GM19043 (cell line): Measurements from ENCODE around the gene CDHR2.

ENCODE experiments used
- ATAC-seq: cut with Tn5 transposase; IDR thresholded peaks from one replicate; pipeline ENCODE4 v1.9.1; 2021; ENCODE audit warnings: low read depth; ENCODE audit not compliant: unreplicated experiment

Gene CDHR2

GRCh38 chr5:176548967-176549444 is at the start of gene CDHR2:
CDHR2 (plus strand) TSS chr5:176549342; CDS start chr5:176565353, 16,011 bp downstream.
- no peak for ATAC-seq

- ATAC-seq: no peak
These were observed 48.6 kb upstream of the CDHR2 start for GRCh38 chr5:176500511-176500910.

GRCh38 chr5:176501333-176501732 is 47.8 kb upstream of the CDHR2 start:
- ATAC-seq: no peak

GRCh38 chr5:176503496-176503895 is 45.6 kb upstream of the CDHR2 start:
- ATAC-seq: no peak

GRCh38 chr5:176507911-176508310 is 41.2 kb upstream of the CDHR2 start:
- no peak for ATAC-seq

GRCh38 chr5:176508603-176509002 is 40.5 kb upstream of the CDHR2 start:
- ATAC-seq: no peak

GRCh38 chr5:176513788-176514187 is 35.4 kb upstream of the CDHR2 start:
- no peak for ATAC-seq

- ATAC-seq: no peak
These were observed 34.7 kb upstream of the CDHR2 start for GRCh38 chr5:176514244-176514950.

GRCh38 chr5:176515396-176515795 is 33.7 kb upstream of the CDHR2 start:
- no peak for ATAC-seq

GRCh38 chr5:176517053-176517661 is 32.0 kb upstream of the CDHR2 start:
- no peak for ATAC-seq

GRCh38 chr5:176519810-176520720 is 29.1 kb upstream of the CDHR2 start:
- no peak for ATAC-seq

GRCh38 chr5:176521286-176521685 is 27.9 kb upstream of the CDHR2 start:
- no peak for ATAC-seq

- no peak for ATAC-seq
These were observed 27.4 kb upstream of the CDHR2 start for GRCh38 chr5:176521699-176522263.

GRCh38 chr5:176524138-176524537 is 25.0 kb upstream of the CDHR2 start:
- no peak for ATAC-seq

- no peak for ATAC-seq
These were observed 24.2 kb upstream of the CDHR2 start for GRCh38 chr5:176524987-176525386.

GRCh38 chr5:176525677-176526076 is 23.5 kb upstream of the CDHR2 start:
- no peak for ATAC-seq

GRCh38 chr5:176526462-176526861 is 22.7 kb upstream of the CDHR2 start:
- ATAC-seq: no peak

GRCh38 chr5:176527246-176528222 is 21.6 kb upstream of the CDHR2 start:
- no peak for ATAC-seq

- ATAC-seq: no peak
These were observed 20.8 kb upstream of the CDHR2 start for GRCh38 chr5:176528301-176528700.

GRCh38 chr5:176528761-176529115 is 20.4 kb upstream of the CDHR2 start:
- ATAC-seq: no peak
